CD4-positive, CD25-positive, alpha-beta regulatory T cell (primary cell): ENCODE data around the gene CLCN1. TPM values are rescaled to one million over a fixed set of nuclear protein-coding genes. Genes with fewer than 3 reads are reported as not detected.

ENCODE experiments used
- ATAC-seq, 2 donors: fragments of 150-1000 bp; cut with Tn5 transposase; one replicate each; pipeline ENCODE4 v1.10.0; 2021; ENCODE audit warnings: low read depth in 2 of 2, moderate number of reproducible peaks in 2 of 2, moderate library complexity in 1 of 2
- DNase-seq, 3 donors: peaks; one replicate each; pipeline versions ENCODE4 v3.0.0 to v3.0.0-alpha.2; 2012 to 2022; ENCODE audit warnings: mixed read lengths in 1 of 3
- H3K27ac ChIP-seq: one replicate; pipeline ENCODE4 v1.7.0; 2013; ENCODE audit warnings: mild to moderate bottlenecking, low read length; ENCODE audit not compliant: insufficient read depth, poor library complexity, severe bottlenecking
- H3K27me3 ChIP-seq: one replicate; pipeline ENCODE4 v1.7.0; 2013; ENCODE audit warnings: low read length; ENCODE audit not compliant: control insufficient read depth, insufficient read depth
- H3K36me3 ChIP-seq: one replicate; pipeline ENCODE4 v1.7.0; 2013; ENCODE audit warnings: mild to moderate bottlenecking, low read length, moderate library complexity; ENCODE audit not compliant: control insufficient read depth, insufficient read depth
- H3K4me1 ChIP-seq: 2 replicates; pipeline ENCODE4 v1.7.0; 2013; ENCODE audit warnings: mild to moderate bottlenecking, low read length; ENCODE audit not compliant: insufficient read depth, control insufficient read depth, poor library complexity, severe bottlenecking
- H3K4me3 ChIP-seq: one replicate; pipeline ENCODE4 v1.7.0; 2013; ENCODE audit warnings: low read depth, mild to moderate bottlenecking, low read length, moderate library complexity
- H3K9me3 ChIP-seq, 2 experiments: 1 replicate in 1 of 2; 2 replicates in 1 of 2; pipeline ENCODE4 v1.7.0; 2013; ENCODE audit warnings: low read length in 2 of 2, mild to moderate bottlenecking in 1 of 2, moderate library complexity in 1 of 2; ENCODE audit not compliant: control insufficient read depth in 2 of 2
- H3K27ac Mint-ChIP-seq, 3 donors: one replicate each; pipeline ENCODE4 v1.8.0; 2020 to 2022; ENCODE audit warnings: mild to moderate bottlenecking in 3 of 3, mixed read lengths in 3 of 3, moderate library complexity in 2 of 3
- H3K27me3 Mint-ChIP-seq: one replicate; pipeline ENCODE4 v1.8.0; 2022; ENCODE audit warnings: mild to moderate bottlenecking, mixed read lengths
- H3K36me3 Mint-ChIP-seq: one replicate; pipeline ENCODE4 v1.8.0; 2020; ENCODE audit warnings: mixed read lengths
- H3K4me1 Mint-ChIP-seq, 4 donors: one replicate each; pipeline ENCODE4 v1.8.0; 2020 to 2022; ENCODE audit warnings: mixed read lengths in 4 of 4, mild to moderate bottlenecking in 1 of 4
- H3K4me3 Mint-ChIP-seq, 4 donors: one replicate each; pipeline ENCODE4 v1.8.0; 2020 to 2022; ENCODE audit warnings: mild to moderate bottlenecking in 4 of 4, mixed read lengths in 4 of 4, moderate library complexity in 3 of 4
- H3K9me3 Mint-ChIP-seq, 7 donors: one replicate each; pipeline ENCODE4 v1.8.0; 2020 to 2022; ENCODE audit warnings: mixed read lengths in 7 of 7, mild to moderate bottlenecking in 3 of 7, moderate library complexity in 2 of 7
- polyA plus RNA-seq, 4 donors: library from polyadenylated mRNA; unstranded; fragments of 300-500 nt; fragmentation: Illumina TruSeq; gene quantifications; one replicate each; pipeline ENCODE4 v1.2.3, GENCODE V29; 2021
- total RNA-seq: library from RNA; stranded (reverse); gene quantifications from one replicate; pipeline ENCODE4 v1.2.3, GENCODE V29; 2022

Gene CLCN1
- total and polyA plus RNA-seq, 5 donors from 2014 or later: 0.05 TPM; not detected in 4

DNA sequence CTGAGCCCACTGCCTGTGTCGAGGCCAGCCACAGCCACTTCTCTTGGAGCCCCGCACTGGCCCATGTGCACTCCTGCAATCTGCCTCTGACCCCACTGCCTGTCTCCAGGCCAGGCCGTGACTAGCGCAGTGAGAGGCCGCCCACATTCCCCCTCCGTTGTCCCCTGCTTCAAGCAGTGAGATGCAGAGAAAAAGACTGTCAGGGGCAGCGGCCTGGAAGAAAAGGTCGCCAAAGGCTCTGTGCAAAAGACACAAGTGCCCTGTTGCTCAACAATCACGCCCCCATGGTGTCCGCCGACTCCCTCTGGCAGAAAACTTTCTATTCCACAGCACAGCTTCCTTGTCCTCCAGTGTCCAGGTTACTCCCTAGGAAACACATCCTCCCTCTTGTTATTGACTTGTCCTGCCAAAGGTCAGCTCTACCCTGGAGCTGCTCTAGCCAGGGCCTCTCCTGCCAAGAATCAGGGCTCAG, 36.7 kb downstream of the CLCN1 start:
- peaks cover 0 to 2% (median 0%) of the 10 kb centered on the region in 4 donors for H3K4me1 Mint-ChIP-seq
- no peaks in the 10 kb centered on the region for H3K9me3 ChIP-seq
- H3K4me3 ChIP-seq: no peak overlapping the region
- H3K27me3 ChIP-seq: peaks cover 4% of the 10 kb centered on the region
- no peaks in the 10 kb centered on the region for H3K36me3 ChIP-seq
- no peaks in the 10 kb centered on the region for H3K4me1 ChIP-seq
- H3K36me3 Mint-ChIP-seq: no peaks in the 10 kb centered on the region
- DNase-seq (no peak), ATAC-seq (no peak)
- H3K27ac ChIP-seq: no peak overlapping the region
- H3K27me3 Mint-ChIP-seq: peaks cover 9% of the 10 kb centered on the region
- H3K4me3 Mint-ChIP-seq: no peak overlapping the region
- H3K9me3 Mint-ChIP-seq: peaks cover 0 to 2% (median 0%) of the 10 kb centered on the region in 7 donors
- no peak overlapping the region for H3K27ac Mint-ChIP-seq

DNA sequence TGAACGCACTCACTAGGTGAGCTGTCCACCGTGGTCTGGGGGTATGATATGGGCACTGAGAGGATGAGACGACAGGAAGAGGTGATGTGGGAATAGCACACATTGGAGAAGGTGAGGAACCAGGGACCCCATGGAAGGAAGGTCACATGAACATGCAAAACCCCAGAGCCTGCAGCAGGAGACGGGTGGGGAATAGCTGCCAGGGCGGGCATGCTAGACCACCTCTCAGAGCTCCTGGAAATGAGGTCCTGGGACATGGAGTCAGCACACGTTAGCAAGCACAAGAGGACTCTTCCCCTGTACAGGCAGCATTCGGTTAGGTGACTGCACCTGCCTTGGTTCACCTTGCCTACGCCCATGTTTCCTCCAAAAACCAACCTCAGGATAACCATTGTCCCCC, 38.5 kb downstream of the CLCN1 start:
- Mint-ChIP-seq H3K9me3 (peaks cover 0 to 2% (median 0%) of the 10 kb centered on the region in 7 donors), H3K4me3 (no peak overlapping the region), H3K4me1 (peaks cover 0 to 4% (median under 1%) of the 10 kb centered on the region in 4 donors), H3K27ac (no peak overlapping the region), H3K27me3 (peaks cover 16% of the 10 kb centered on the region), H3K36me3 (no peaks in the 10 kb centered on the region)
- H3K4me1 ChIP-seq: no peaks in the 10 kb centered on the region
- no peaks in the 10 kb centered on the region for H3K9me3 ChIP-seq
- H3K36me3 ChIP-seq: no peaks in the 10 kb centered on the region
- DNase-seq: no peak
- ATAC-seq: no peak
- peaks cover 4% of the 10 kb centered on the region for H3K27me3 ChIP-seq
- H3K4me3 ChIP-seq: no peak overlapping the region
- no peak overlapping the region for H3K27ac ChIP-seq

DNA sequence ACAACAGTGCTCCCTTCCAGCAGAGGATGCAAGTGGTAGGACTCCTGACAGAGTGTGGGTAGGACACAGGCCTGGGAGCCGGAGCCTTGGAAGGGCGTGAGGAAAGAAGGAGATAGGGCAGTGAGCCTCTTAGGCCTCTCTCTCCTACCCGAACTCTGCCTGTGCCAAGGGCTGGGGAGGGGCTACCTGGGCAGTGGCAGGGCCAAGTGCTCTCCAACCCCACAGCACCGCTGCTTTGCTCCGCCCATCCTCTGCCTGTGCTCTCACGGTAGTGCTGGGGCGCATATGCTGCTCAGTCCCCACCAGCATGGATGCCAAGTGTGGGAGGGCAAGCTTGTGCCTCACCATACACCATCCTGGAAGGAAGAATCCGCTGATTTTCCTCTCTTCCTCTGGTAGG, 39.1 kb downstream of the CLCN1 start:
- H3K4me1 Mint-ChIP-seq: peaks cover 0 to 4% (median under 1%) of the 10 kb centered on the region in 4 donors
- DNase-seq (no peak), ATAC-seq (no peak)
- H3K27ac Mint-ChIP-seq: no peak overlapping the region
- no peak overlapping the region for H3K4me3 ChIP-seq
- no peaks in the 10 kb centered on the region for H3K27me3 ChIP-seq
- H3K4me1 ChIP-seq: no peaks in the 10 kb centered on the region
- H3K36me3 Mint-ChIP-seq: no peaks in the 10 kb centered on the region
- H3K27ac ChIP-seq: no peak overlapping the region
- H3K36me3 ChIP-seq: no peaks in the 10 kb centered on the region
- H3K4me3 Mint-ChIP-seq: no peak overlapping the region
- H3K9me3 Mint-ChIP-seq: peaks cover 0 to 2% (median 0%) of the 10 kb centered on the region in 7 donors
- no peaks in the 10 kb centered on the region for H3K9me3 ChIP-seq
- peaks cover 22% of the 10 kb centered on the region for H3K27me3 Mint-ChIP-seq

DNA sequence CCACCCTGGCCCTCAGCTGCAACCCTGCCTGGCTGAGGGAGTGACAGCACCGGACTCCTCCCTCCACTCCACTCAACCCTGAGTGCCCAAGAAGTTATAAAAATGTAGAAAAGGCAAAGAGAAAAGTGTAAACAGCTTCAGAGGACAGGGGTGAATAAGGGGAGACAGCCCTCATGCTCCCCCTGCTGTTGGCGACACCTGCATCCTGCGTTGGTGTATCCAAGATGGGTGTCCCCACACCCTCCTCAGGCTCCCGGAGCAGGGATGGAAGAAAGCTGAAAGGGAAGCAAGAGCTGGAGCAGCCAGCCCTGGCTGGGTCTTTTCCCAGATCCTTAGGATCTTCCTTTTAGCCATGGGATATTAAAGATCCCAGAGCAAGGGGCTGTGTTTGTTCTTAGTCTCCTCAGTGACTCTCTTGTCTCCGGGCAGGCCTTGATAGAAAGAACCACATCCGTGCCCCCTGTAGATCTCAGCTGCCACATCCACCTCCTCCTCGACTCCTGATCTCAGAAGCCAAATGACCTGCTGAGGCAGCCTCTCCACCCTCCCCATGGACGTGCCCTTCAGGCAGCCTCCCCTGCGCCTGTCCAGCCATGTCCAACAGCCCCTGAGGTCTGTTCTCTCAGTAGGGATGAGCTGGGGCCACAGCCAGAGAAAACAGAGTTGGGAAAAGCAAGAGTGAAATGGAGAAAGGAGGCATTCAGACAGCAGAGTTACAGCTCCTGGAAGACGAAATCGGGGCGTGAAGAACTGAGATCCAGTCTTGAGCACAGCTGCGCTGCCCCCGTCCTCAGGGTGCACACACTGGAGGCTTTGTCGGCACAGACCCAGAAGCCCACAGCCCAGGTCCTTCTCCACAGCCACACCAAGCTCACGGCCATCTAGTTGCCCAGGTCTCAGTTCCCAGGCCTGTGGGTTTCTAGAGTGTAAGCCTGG, 39.8 kb downstream of the CLCN1 start:
- DNase-seq (no peak), ATAC-seq (no peak)
- peaks cover 2% of the 10 kb centered on the region for H3K36me3 Mint-ChIP-seq
- no peaks in the 10 kb centered on the region for H3K9me3 ChIP-seq
- no peaks in the 10 kb centered on the region for H3K4me1 ChIP-seq
- peaks cover 0 to 2% (median 0%) of the 10 kb centered on the region in 7 donors for H3K9me3 Mint-ChIP-seq
- H3K4me1 Mint-ChIP-seq: peaks cover 3 to 10% (median 5%) of the 10 kb centered on the region in 4 donors
- peaks cover 29% of the 10 kb centered on the region for H3K27me3 Mint-ChIP-seq
- peak overlapping the region in 1 of 4 donors; percentile 16 for H3K4me3 Mint-ChIP-seq
- H3K27ac Mint-ChIP-seq: no peak overlapping the region
- no peaks in the 10 kb centered on the region for H3K36me3 ChIP-seq
- no peak overlapping the region for H3K27ac ChIP-seq
- no peak overlapping the region for H3K4me3 ChIP-seq
- peaks cover 4% of the 10 kb centered on the region for H3K27me3 ChIP-seq

DNA sequence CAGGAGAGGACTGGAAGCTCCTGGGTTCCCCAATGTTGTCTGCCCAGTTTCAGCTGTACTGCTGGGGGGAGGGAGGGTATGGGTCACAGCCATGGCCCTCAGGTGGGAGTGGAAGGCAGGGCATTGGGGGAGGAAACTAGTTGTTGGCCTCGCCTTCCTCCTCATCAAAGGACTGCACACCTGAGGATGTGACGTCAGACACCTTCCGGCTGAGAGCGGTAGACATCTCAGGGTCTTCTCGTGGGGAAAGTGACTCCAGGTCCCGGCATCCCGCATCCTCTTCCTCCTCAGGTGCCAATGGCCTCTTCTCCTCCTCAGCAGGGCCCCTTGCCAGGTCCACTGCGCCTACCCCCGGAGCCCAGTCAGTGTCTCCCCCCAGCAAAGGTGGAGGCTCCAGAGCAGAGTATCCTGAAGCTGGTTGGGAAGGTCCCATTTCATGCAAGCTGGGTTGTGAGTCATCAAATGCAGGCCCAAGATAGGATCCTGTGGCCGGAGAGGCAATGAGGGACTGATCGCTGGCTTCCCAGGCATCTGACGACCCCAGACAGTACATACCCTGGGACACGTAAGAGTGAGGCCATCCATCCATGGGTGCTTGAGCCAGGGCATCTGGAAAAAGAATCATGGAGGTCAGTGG, 40.6 kb downstream of the CLCN1 start:
- Histone ChIP-seq H3K4me3 (no peak overlapping the region), H3K9me3 (no peaks in the 10 kb centered on the region), H3K27ac (no peak overlapping the region), H3K27me3 (peaks cover 4% of the 10 kb centered on the region), H3K36me3 (no peaks in the 10 kb centered on the region), H3K4me1 (peaks cover 2% of the 10 kb centered on the region)
- Mint-ChIP-seq H3K4me3 (no peak overlapping the region), H3K9me3 (peaks cover 0 to 2% (median 0%) of the 10 kb centered on the region in 7 donors), H3K4me1 (peaks cover 3 to 14% (median 6%) of the 10 kb centered on the region in 4 donors), H3K27ac (no peak overlapping the region), H3K27me3 (peaks cover 34% of the 10 kb centered on the region), H3K36me3 (peaks cover 2% of the 10 kb centered on the region)
- DNase-seq: no peak
- ATAC-seq: no peak

DNA sequence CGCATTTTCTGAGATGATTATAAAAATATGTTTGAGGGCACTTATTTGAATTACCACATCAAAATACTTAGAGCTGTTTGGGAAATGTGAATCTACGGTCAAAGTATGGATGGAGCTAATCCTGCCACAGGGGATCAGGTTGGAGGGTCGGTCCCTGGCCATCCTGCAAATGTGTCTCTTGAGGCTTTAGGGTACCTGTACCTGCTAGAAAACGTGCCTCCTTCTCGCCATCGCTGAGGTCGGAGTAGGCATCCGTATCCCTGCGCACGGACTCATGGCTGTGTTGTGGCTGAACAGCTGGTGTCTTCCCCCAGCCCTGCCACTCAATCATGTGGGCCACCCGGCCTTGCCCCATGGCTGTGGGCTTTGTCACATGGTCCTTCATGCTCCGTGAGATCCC, 42.7 kb downstream of the CLCN1 start:
- Mint-ChIP-seq H3K4me1 (peaks cover 5 to 19% (median 10%) of the 10 kb centered on the region in 4 donors), H3K27ac (no peak overlapping the region), H3K4me3 (peak overlapping the region in 1 of 4 donors; percentile 1), H3K36me3 (peaks cover 2% of the 10 kb centered on the region), H3K9me3 (peaks cover 0 to 2% (median 0%) of the 10 kb centered on the region in 7 donors), H3K27me3 (peaks cover 36% of the 10 kb centered on the region)
- H3K36me3 ChIP-seq: no peaks in the 10 kb centered on the region
- DNase-seq (no peak), ATAC-seq (no peak)
- H3K27ac ChIP-seq: no peak overlapping the region
- H3K27me3 ChIP-seq: peaks cover 11% of the 10 kb centered on the region
- no peaks in the 10 kb centered on the region for H3K9me3 ChIP-seq
- H3K4me3 ChIP-seq: no peak overlapping the region
- H3K4me1 ChIP-seq: peaks cover 19% of the 10 kb centered on the region

DNA sequence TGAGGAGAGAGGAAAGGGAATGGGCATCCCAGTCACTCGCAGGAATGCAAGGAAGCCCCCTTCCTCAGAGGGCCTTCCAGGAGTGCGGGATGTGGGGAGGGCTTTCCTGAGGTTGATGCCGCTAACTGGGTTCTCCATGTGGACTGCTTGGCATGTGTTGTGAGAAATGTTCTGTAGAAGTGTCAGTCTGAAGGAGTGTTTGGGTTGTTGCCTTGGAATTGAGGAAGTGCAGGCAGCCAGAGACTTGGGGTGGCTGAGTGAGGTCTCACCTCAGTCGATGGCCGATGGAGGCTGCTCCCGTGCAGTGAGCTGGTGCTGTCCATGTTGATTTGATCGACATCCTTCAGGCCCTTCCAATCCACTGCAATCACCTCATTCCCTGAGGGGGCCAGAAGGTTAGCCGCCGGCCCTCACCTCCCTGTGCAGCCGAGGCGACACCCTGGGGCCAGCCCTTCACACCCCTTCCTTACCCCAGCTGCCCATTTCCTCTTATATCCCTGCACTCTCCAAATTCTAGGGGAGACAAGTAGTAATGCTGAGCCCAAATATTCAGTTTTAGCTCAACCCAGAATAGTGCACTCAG, 44.0 kb downstream of the CLCN1 start:
- peaks cover 49% of the 10 kb centered on the region for H3K27me3 Mint-ChIP-seq
- H3K9me3 Mint-ChIP-seq: peaks cover 0 to 2% (median 0%) of the 10 kb centered on the region in 7 donors
- Histone ChIP-seq H3K9me3 (no peaks in the 10 kb centered on the region), H3K36me3 (no peaks in the 10 kb centered on the region), H3K27ac (no peak overlapping the region), H3K27me3 (peaks cover 21% of the 10 kb centered on the region), H3K4me1 (peaks cover 19% of the 10 kb centered on the region), H3K4me3 (no peak overlapping the region)
- no peak overlapping the region for H3K27ac Mint-ChIP-seq
- no peak for ATAC-seq
- peaks cover 5 to 25% (median 12%) of the 10 kb centered on the region in 4 donors for H3K4me1 Mint-ChIP-seq
- peak overlapping the region in 2 of 4 donors; percentile 69 to 87 for H3K4me3 Mint-ChIP-seq
- H3K36me3 Mint-ChIP-seq: peaks cover 2% of the 10 kb centered on the region
- DNase-seq: no peak
